Stomach (tissue), 4 donors: ENCODE data around the gene ABLIM2.

Experiments
- CTCF ChIP-seq, 7 experiments: fragments of 450-650 bp in 4 of 7; fragments of 200-600 bp in 3 of 7; sonication (generic) in 3 of 7; IDR thresholded peaks; one replicate each; pipeline ENCODE4 v1.5.1; 2016 to 2019; ENCODE audit warnings: antibody characterized with exemption in 7 of 7, control low read depth in 2 of 7, mild to moderate bottlenecking in 1 of 7
- POLR2A ChIP-seq, 4 donors: fragments of 450-650 bp; IDR thresholded peaks; one replicate each; pipeline ENCODE4 v1.6.1; 2016; ENCODE audit warnings: antibody characterized with exemption in 4 of 4, control low read depth in 2 of 4, mild to moderate bottlenecking in 1 of 4, moderate library complexity in 1 of 4

- TF ChIP-seq CTCF (IDR thresholded peaks at IDR 0.05) (no peak), POLR2A (IDR thresholded peaks at IDR 0.05) (no peak)
These were observed 57.2 kb downstream of the ABLIM2 start for GRCh38 chr4:8101213-8102075.
